ENCODE measurements around the gene FILIP1. TPM values are rescaled to one million over a fixed set of nuclear protein-coding genes. Genes with fewer than 3 reads are reported as not detected.

Gene FILIP1
- total and polyA plus RNA-seq, 2 donors from 2014 or later, result 0.80 to 4.6 TPM

GRCh38 chr6:75379536-75379935 is 114.1 kb downstream of the FILIP1 start:
- peaks cover 0 to 2% (median 0%) of the 10 kb centered on the region in 3 donors for H3K4me1 ChIP-seq (ENCODE audit: control insufficient read depth in 2 of 3, insufficient read depth in 2 of 3, low read depth in 1 of 3, low read length in 3 of 3)
- FAIRE-seq, result no peak
- no peaks in the 10 kb centered on the region for H3K27me3 ChIP-seq (ENCODE audit: control insufficient read depth, insufficient read depth, low read length)
- no peaks in the 10 kb centered on the region for H3K9me3 ChIP-seq (ENCODE audit: control insufficient read depth in 2 of 3, insufficient read depth in 1 of 3, low read length in 3 of 3)
- H3K27ac ChIP-seq (ENCODE audit: low read depth in 2 of 2, low read length in 2 of 2), result no peak overlapping the region
- TF ChIP-seq CTCF (IDR thresholded peaks at IDR 0.05; ENCODE audit: borderline replicate concordance, extremely low read depth, insufficient read depth), result no peak
- intact Hi-C loops (cut with DNase I), result no loop called here
- H3K9ac ChIP-seq (ENCODE audit: low read length in 3 of 3), result no peak overlapping the region
- DNase-seq, result no peak
- no peak overlapping the region for H3K4me3 ChIP-seq (ENCODE audit: low read length in 3 of 3)
- H3K36me3 ChIP-seq (ENCODE audit: control insufficient read depth in 2 of 3, insufficient read depth in 3 of 3, low read length in 3 of 3), result no peaks in the 10 kb centered on the region

GRCh38 chr6:75378101-75378500 is 115.5 kb downstream of the FILIP1 start:
- no peak overlapping the region for H3K9ac ChIP-seq (ENCODE audit: low read length in 3 of 3)
- intact Hi-C loops (cut with DNase I), result no loop called here
- DNase-seq (no peak), FAIRE-seq (no peak)
- no peaks in the 10 kb centered on the region for H3K36me3 ChIP-seq (ENCODE audit: control insufficient read depth in 2 of 3, insufficient read depth in 3 of 3, low read length in 3 of 3)
- TF ChIP-seq CTCF (IDR thresholded peaks at IDR 0.05; ENCODE audit: borderline replicate concordance, extremely low read depth, insufficient read depth), result no peak
- no peak overlapping the region for H3K27ac ChIP-seq (ENCODE audit: low read depth in 2 of 2, low read length in 2 of 2)
- no peaks in the 10 kb centered on the region for H3K9me3 ChIP-seq (ENCODE audit: control insufficient read depth in 2 of 3, insufficient read depth in 1 of 3, low read length in 3 of 3)
- peaks cover 0 to 2% (median 0%) of the 10 kb centered on the region in 3 donors for H3K4me1 ChIP-seq (ENCODE audit: control insufficient read depth in 2 of 3, insufficient read depth in 2 of 3, low read depth in 1 of 3, low read length in 3 of 3)
- no peak overlapping the region for H3K4me3 ChIP-seq (ENCODE audit: low read length in 3 of 3)
- no peaks in the 10 kb centered on the region for H3K27me3 ChIP-seq (ENCODE audit: control insufficient read depth, insufficient read depth, low read length)

GRCh38 chr6:75377386-75377785 is 116.2 kb downstream of the FILIP1 start:
- Histone ChIP-seq H3K4me1 (ENCODE audit: control insufficient read depth in 2 of 3, insufficient read depth in 2 of 3, low read depth in 1 of 3, low read length in 3 of 3) (peaks cover 0 to 2% (median 0%) of the 10 kb centered on the region in 3 donors), H3K4me3 (ENCODE audit: low read length in 3 of 3) (no peak overlapping the region), H3K27ac (ENCODE audit: low read depth in 2 of 2, low read length in 2 of 2) (no peak overlapping the region), H3K9ac (ENCODE audit: low read length in 3 of 3) (no peak overlapping the region), H3K36me3 (ENCODE audit: control insufficient read depth in 2 of 3, insufficient read depth in 3 of 3, low read length in 3 of 3) (no peaks in the 10 kb centered on the region), H3K9me3 (ENCODE audit: control insufficient read depth in 2 of 3, insufficient read depth in 1 of 3, low read length in 3 of 3) (no peaks in the 10 kb centered on the region), H3K27me3 (ENCODE audit: control insufficient read depth, insufficient read depth, low read length) (no peaks in the 10 kb centered on the region)
- intact Hi-C loops (cut with DNase I), result no loop called here
- no peak for TF ChIP-seq CTCF (IDR thresholded peaks at IDR 0.05; ENCODE audit: borderline replicate concordance, extremely low read depth, insufficient read depth)
- FAIRE-seq (no peak), DNase-seq (no peak)

All from kidney (tissue), 14 donors.